GM21360 (cell line): ENCODE data around the gene ABHD6.
"Not testable (repeated sequence)": the region's sequence is repeated elsewhere in the genome, so short reads cannot be mapped to it uniquely, and the experiment has no call there.

ENCODE experiments used
- ATAC-seq: cut with Tn5 transposase; IDR thresholded peaks from one replicate; pipeline ENCODE4 v1.9.1; 2021; ENCODE audit warnings: mild to moderate bottlenecking, moderate library complexity; ENCODE audit not compliant: unreplicated experiment

ABHD6 gene

DNA sequence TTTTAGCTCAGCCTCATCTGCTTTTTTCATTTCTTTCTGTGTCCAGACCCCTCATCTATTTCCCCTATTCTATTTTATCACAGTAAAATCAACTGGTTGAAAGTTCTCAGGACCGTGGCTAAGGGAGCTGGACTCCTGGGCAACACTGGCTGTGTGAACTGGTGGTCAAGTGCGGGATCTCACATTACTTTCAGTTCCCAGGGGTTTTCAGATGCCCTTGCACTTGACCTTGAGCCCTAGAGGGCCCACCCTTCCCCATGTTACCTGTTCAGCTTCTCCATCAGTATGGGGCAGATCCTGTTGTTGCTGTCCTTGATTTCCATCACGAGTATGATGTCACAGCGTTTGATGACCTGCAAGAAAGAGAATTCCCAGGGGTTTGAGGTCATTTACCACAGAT, 29.6 kb upstream of the ABHD6 start:
- ATAC-seq = no peak

DNA sequence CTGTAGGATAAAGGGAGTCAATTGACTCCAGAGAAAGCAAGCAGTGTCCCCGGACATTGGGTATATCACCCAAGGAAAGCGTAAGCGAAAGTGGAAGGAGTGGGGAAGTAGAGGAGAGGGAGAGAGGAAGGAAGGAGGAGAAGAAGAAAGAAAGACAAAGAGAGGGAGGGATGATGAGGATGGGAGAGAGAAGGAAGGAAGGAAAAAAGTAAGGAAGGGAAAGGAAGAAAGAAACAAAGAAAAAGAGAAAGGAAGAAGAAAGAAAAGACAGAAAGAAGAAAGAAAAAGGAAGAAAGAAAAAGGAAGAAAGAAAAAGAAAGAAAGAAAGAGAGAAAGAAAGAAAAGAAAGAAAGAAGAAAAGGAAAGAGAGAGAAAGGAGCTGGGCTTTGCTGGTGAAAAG, 27.7 kb upstream of the ABHD6 start:
- ATAC-seq = no peak

DNA sequence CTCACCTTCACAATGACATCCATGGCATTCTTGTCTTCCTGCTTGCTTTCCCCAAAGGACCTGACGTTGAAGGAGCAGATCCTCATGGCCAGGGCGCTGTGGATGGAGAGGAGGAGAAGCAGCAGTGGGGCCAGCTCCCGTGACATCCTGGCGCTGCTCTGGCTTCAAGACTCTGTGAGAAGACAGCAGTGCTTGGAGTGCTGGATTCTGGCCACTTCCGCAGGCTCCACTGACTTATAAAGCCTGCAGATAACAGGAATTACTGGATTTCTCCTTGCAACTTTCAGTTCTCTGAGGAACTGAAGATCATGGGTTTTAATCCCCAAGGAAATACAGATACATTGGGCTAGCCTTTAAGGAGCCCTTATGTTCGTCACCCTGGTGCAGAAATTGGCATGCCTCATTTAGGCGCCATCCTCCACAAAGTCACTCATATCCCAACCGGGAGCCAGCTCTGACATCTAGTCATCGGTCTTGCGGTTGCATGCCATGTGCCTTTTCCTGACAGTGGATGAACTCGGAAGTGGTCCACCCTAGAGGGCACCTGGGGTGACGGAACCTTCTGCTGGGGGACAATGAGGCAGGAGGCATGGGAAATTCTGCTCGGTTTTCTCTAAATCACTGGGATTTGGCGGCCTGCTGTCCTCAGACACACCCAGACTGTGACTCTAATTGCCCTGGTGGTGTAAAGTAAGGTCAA, 26.7 kb upstream of the ABHD6 start, which contains the start of gene DNASE1L3:
DNASE1L3 (minus strand) TSS at position 212 of the 700 bp plus-strand sequence; CDS start at position 146, 66 bp downstream.
- ATAC-seq = no peak

DNA sequence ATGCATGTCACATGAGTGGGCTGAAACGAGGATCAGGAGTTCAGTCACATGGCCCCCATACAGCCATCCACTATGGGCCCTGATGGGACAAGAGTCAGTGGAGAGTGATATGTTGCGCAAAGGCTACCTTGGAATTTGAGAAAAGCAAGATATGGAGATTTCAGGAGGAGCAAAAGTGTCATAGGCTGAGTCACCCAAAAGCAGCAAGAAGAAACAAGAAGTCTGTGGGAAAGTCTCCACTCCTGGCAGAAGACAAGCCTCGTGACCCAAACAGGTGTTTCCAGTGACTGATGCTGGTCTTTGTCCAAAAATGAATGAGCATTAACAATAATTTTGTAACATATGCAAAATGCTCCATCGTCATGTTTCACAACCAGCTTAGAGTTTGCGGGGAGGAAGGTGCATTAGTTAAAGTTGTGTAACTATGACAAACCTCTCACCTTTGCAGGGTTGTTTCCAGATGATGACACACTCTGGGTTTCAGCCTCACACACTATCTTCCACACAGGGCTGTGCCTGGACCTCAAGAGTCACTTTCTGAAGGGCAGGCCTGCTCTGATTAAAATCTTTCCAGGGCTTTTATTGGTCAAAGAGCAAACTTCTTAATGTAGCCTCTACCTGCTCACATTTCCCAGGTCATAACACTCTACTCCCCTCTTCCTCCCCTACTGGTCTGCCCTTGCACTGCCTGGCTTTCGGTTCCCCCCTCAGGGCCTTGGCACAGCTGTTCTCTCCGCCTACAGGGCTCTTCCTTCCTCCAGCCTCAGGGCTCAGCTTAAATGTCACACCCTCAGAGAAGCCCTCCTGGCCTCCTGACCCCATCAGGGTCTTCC, 22.9 kb upstream of the ABHD6 start:
- peak; percentile 81 for ATAC-seq

DNA sequence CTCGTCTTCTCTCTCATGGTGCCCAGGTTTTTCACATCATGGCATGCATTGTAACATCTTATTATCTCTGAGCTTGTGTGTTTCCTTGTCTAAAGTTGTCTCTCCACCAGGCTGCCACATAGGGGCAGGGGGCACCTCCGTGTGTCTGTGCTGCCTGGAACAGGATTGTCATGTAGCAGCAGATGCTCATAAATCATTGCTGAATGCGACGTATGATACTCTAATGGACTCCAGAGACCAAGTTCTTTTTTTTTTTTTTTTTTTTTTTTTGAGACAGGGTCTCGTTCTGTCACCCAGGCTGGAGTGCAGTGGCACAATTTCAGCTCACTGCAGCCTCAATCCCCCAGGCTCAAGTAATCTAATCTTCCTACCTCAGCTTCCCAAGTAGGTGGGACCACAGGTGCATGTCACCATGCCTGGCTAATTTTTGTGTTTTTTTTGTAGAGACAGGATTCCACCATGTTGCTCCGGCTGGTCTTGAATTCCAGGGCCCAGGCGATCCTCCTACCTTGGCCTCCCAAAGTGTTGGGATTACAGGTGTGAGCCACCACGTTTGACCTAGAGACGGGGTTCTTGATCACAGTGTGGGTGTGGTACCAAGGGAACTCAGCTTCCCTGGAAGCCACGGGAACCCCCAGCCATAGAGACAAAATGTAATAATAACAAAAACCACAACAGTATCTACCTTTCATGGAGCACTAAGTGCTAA, 22.1 kb upstream of the ABHD6 start:
- no peak for ATAC-seq

DNA sequence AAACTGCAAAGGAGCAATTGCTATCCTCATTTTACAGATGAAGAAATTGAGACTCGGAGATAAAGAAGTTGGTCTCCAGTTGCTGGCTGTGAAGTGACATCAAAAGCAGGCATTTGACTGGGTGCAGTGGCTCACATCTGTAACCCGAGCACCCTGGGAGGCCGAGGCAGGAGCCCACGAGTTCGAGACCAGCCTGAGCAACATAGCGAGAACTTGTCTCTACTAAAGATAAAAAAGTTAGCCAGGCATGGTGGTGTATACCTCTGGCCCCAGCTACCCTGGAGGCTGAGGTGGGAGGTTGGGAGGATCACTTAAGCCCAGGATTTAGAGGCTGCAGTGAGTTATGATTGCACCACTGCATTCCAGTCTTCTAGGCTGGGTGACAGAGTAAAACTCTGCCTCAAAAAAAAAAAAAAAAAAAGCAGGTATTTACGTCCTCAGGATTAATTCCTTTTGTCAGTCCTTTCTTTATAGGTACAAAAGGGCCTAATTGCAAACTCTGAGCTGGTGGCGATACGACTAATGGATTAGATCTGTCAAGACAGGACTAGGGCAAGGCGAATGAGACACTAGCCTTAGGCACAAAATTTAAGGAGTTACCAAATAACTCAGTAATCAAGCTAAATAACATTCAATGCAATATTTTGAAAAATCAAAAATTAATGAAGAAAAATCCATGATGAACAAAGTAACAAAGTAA, 20.9 kb upstream of the ABHD6 start:
- no peak for ATAC-seq

DNA sequence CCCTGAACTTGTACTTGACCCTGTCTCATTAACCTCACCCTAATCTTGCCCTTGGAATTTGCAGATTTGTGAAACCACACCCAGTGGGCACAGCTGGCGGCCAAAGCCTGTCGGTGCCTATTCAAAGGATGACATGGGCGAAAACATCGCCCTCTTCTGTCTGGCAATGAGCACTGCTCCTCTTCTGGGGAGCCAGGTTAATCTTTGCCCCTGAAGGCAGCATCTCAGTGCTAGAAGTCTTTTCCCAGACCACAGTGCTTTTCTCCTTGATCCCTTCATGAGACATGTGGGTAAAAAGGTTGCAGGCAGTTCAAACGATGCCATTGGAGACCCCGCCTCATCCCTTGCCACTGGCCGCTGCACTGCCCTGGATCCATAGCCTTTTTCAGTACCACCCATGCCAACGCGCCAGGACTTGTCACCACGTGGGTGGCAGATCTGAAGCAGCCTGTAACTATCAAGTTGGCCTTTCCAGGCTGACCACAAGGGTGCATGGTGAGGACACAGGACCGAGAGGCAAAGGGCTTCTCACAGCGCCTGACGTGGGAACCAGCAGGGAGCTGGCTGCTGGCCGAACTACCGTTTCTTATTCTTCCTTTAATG, 20.3 kb upstream of the ABHD6 start:
- no peak for ATAC-seq

DNA sequence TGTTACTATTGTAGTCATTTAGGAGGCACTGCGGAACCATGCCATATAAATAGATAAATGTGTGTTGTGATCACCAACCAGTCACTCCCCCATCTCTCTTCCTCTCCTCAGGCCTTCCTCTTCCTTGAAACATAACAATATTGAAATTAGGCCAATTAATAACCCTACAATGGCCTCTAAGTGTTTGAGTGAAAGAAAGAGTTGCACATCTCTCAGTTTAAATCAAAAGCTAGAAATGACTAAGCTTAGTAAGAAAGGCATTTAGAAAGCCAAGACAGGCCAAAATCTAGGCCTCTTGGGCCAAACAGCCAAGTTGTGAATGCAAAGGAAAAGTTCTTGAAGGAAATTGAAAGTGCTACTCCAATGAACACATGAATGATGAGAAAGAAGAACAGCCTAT, 18.7 kb upstream of the ABHD6 start:
- no peak for ATAC-seq

DNA sequence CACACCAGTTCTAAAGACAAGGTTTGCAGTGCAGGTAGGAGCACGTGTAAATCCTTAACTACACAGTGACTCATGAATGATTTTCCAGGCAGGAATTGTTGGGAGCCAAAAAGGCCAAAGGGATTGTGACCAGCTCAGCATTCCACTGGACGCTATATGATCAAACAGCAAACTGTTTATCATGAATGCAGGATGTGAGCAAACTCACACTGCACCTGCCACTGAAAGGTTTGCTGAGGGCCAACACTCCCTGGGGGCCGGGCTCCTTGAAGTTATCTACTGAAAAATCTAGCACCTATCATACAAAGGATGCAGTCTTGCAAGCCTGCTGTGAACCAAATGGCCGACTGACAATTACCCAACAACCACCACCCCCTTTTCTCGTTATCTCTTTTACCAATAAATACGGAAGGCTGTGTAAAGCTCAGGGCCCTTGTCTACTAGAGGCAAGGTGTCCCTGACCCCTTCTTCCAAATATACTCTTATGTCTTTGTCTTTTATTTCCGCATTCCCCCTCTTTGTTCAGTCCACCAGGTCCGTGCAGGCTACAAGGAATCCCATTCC, 15.3 kb upstream of the ABHD6 start:
- ATAC-seq = no peak

DNA sequence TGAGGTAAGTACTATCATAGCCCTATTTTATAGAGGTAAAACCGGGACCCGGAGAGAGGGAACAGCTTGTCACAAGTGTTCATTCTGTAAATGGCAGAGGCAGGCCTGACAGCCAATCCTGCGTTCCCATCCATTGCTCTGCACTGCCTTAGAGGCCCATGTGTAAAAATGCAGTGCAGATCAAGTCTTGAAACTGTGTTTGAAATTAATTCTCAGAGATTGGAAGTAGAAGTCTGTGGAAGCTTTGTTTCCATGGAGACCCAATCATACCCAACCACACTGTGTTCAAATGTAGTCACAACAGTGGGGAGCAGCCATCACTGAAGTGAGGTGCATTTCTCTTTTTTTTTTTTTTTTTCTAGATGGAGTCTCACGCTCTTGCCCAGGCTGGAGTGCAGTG, 13.7 kb upstream of the ABHD6 start:
- no peak for ATAC-seq

DNA sequence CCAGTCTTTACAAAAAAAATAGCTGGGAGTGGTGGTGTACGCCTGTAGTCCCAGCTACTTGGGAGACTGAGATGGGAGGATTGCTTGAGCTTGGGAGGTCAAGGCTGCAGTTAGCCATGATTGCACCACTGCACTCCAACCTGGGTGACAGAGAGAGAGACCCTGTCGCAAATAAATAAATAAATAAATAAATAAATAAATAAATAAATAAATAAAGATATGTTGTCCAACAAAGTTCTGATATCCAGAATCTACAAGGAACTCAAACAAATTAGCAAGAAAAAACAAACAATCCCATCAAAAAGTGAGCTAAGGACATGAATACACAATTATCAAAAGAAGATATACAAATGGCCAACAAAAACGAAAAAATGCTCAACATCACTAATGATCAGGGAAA, 9.7 kb upstream of the ABHD6 start:
- not testable (repeated sequence) for ATAC-seq

DNA sequence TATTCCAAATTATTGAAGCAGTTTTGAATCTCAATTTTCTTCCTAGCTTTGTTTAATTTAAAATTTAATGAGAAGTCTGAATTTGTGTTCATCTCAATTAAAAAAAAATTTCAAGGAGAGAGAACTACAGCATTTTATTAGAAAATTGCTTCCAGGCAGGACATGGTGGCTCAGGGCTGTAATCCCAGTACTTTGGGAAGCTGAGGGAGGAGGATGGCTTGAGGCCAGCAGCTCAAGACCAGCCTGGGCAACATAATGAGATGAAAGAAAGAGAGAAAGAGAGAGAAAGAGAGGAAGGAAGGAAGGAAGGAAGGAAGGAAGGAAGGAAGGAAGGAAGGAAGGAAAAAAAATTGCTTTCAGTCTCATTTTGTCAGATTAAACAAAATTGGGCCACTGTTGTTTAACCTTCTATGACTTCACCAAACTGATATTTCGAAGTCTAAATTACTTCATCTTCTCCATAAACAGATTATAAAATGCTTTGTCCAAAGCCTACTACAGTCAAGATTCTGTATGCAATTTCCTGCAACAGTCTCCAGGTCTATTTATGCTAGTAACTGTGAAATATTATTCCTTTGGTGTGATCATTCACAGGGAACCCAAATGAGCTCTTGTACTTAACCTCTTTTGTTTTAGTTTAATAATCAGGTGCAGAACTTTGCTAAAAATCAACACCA, 6.6 kb upstream of the ABHD6 start:
- no peak for ATAC-seq

DNA sequence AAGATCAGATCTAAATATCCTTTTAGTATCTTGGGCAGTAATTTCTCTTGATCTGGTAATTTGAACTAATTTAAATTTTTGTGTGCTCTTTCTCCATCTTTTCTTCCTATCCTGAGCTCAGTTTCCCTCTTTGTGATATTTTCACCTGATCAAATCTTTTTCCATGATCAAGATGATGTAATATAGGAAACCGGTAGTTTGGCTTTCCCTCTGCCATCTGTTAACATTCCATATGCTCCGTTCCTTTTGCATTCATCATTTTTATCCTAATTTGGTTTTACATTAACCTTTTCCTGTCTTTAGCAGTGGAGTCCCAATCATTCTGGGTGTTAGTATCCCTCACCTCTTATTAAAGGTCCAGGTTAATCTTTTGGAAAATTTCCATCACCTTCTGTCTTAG, 5.9 kb upstream of the ABHD6 start:
- no peak for ATAC-seq

DNA sequence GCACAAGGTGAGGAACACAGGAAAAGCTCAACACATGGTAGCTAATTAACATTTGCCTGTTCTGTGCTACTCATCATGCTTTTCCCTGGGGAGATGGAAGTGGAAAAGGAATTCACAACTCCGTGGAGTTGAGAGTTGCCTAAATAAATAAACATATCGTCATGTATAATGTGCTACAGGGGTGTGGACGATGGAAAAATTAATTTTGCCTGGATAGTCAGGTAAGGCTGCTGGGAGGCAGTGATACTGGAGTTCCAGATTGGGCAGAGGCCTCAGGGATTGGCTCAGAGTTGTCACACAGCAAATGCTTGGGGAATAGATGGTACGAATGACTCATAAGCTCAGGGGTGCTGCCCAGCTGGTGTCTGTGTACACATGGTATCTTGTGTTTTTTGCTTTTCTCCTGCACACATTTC, 3.1 kb upstream of the ABHD6 start:
- no peak for ATAC-seq

DNA sequence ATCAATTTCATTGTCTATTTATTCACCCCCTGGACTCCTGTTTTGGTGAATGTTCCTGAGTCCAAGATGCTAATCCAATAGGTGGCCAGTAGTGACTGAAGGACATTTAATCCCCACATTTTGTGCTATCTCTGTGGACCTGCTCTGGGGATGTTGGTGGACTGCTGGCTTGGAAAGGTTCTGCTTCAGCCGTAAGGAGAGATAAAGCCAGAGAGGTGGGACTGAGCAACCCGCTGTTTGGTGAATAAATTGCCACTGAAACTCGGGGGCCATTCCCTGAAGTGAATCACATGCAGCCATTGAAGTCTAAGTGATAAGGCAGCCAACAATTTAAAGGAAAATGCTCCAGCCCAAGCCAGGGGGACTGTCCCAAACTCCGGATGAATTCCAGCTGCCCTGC, 1.6 kb upstream of the ABHD6 start:
- ATAC-seq = no peak

DNA sequence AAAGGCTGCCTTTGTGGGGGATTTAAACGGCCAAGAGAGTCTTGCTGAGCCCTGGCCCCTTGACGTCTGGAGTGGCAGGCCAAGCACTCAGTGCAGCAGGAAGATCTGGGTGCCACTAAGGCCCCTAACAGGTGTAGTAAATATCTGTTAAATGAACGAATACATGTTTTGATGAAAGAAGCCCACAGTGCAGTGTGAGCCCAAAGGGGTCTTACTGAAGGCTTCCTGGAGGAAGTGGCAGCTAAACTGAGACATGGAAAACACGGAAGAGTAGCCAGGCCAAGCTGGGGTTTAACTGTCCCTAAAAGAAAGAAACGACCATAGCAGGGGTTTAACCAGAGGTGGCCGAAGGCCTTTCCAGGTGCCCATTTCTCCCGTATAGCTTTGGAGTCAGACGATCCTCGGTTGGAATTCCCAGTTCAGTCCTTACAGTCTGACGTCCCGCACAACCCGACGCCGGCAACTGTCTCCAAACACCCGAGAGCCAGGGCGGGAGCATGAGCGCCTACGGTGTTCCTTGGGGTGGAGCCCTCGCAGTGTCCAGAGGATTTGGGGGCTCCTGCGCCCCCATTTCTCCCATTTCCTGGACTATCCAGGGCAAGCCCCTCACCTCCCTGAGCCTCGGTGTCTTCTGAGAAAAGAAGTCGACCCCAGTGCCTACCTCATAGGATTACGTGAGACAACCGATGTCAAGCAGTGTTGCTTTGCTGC, 910 bp upstream of the ABHD6 start:
- no peak for ATAC-seq

DNA sequence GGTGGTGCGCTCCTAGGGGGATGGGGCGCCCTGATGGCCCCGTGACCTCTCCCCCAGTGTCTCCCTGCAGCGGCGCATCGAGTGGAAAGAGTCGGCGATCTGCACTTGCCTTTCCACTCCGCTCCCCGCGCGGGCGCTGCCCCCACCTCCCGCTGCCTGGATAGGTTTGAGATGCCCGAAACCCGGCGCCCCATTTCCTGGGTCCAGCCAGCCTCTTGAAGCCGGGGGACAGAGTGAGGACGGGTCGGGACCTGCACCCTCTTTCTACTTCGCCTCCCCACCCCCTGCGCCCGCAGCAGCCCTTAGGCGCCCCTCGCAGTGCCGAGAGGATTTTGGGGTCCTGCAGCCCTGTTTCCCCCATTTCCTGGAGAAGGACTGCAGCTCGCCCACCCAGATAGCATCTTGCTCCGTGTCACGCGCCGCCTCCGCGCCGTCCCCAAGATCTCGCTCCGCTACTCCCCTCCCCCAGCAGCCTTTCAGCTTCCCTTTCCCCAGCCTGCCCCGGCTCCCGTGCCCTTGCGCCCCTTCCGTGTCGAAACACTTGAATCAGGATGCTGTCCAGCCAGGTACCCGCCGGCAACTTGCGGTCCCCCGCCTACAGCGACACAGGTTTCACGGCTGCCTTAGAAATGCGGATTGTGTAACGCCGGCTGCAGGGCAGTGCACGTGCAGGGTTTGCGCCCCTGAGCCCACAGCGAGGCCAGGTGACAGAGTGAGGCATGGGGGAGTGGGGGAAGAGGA, 519 bp downstream of the ABHD6 start:
- ATAC-seq = peak; percentile 30

DNA sequence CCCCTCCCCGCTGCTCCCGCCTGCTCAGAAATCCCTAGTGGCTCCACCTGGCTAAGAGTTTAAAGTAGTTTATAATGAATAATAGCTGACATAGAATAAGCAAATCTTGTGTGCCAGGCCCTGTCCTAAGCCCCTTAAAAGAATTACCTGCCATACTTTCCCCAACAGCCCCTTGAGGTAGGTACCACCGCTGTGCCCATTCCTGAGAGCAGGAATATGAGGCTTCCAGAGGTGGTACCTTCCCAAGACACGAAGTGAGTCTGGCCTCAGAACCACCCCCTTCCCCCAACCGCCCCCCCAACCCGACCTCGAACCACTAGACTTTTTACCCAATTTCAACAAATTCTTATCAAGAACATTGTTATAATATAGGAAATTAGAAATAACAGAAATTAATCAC, 1.2 kb downstream of the ABHD6 start:
- no peak for ATAC-seq
